ENCODE data around the gene FILIP1L. TPM values are rescaled to one million over a fixed set of nuclear protein-coding genes. Genes with fewer than 3 reads are reported as not detected.

FILIP1L gene
- total RNA-seq, 1 experiment from 2014 or later, result 0.07 TPM

DNA sequence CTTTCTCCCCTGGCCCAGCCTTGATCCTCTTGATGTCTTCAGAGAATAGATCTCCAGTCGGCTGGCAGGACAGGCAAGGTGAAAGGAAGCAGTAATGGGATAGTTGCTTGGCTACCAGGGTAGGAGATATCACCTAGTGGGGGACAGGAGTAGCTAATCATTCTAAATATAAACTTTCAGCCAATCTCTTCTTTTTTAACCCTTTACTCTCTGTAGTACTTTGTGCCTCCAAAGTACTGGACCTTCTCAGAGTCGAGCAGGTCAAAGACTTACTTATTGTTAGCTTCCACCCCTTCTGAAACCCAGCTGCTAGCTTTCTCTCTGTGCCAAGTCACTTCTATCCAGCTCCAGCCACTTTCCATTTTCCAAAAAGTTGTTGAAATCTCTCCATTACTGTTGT lies 43.4 kb upstream of the FILIP1L start:
- H3K23ac ChIP-seq (ENCODE audit: insufficient read length, low read depth, low read length), result no peak overlapping the region
- TF ChIP-seq, protein P1, sequence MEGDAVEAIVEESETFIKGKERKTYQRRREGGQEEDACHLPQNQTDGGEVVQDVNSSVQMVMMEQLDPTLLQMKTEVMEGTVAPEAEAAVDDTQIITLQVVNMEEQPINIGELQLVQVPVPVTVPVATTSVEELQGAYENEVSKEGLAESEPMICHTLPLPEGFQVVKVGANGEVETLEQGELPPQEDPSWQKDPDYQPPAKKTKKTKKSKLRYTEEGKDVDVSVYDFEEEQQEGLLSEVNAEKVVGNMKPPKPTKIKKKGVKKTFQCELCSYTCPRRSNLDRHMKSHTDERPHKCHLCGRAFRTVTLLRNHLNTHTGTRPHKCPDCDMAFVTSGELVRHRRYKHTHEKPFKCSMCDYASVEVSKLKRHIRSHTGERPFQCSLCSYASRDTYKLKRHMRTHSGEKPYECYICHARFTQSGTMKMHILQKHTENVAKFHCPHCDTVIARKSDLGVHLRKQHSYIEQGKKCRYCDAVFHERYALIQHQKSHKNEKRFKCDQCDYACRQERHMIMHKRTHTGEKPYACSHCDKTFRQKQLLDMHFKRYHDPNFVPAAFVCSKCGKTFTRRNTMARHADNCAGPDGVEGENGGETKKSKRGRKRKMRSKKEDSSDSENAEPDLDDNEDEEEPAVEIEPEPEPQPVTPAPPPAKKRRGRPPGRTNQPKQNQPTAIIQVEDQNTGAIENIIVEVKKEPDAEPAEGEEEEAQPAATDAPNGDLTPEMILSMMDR (conservative IDR thresholded peaks at IDR 0.05), result no peak
- H3K79me1 ChIP-seq (ENCODE audit: insufficient read depth, low read depth, low read length, poor library complexity, severe bottlenecking), result no peaks in the 10 kb centered on the region
- H3K4me1 Mint-ChIP-seq, result no peaks in the 10 kb centered on the region
- H3K4me1 ChIP-seq (ENCODE audit: insufficient read depth, low read length), result no peaks in the 10 kb centered on the region
- no peak overlapping the region for H4K91ac ChIP-seq (ENCODE audit: insufficient read length, low read depth, low read length)
- no peak overlapping the region for H2BK15ac ChIP-seq (ENCODE audit: low read depth, low read length)
- no peak overlapping the region for H3K27ac ChIP-seq (ENCODE audit: insufficient read length, low read depth, low read length)
- H3K36me3 Mint-ChIP-seq (ENCODE audit: insufficient read depth in 1 of 3, low read depth in 3 of 3), result peaks cover 16 to 19% (median 19%) of the 10 kb centered on the region in 3 experiments
- no peaks in the 10 kb centered on the region for H3K9me3 ChIP-seq (ENCODE audit: control insufficient read depth, low read depth, low read length)
- peak overlapping the region in 1 of 3 experiments; percentile 81; a peak in 1 of 7 replicates for H3K27ac Mint-ChIP-seq
- no peak overlapping the region for H2BK12ac ChIP-seq (ENCODE audit: insufficient read length, low read depth, low read length)
- H3T11ph ChIP-seq (ENCODE audit: low read length), result no peak overlapping the region
- H3K27me3 Mint-ChIP-seq (ENCODE audit: low read depth), result no peaks in the 10 kb centered on the region
- peaks cover 16% of the 10 kb centered on the region in 2 experiments for H3K9me3 Mint-ChIP-seq
- no peak overlapping the region for H3K56ac ChIP-seq (ENCODE audit: insufficient read length, low read depth, low read length)
- no peak overlapping the region for H3K9ac ChIP-seq (ENCODE audit: extremely low read depth, insufficient read length, low read length)
- no peak overlapping the region for H2BK20ac ChIP-seq (ENCODE audit: low read depth, low read length, poor library complexity, severe bottlenecking)
- H3K4me3 Mint-ChIP-seq, result no peak overlapping the region; a peak in 1 of 5 replicates
- H4K8ac ChIP-seq (replicated peaks; ENCODE audit: insufficient read length, low read depth, low read length), result no peak overlapping the region
- H2BK120ac ChIP-seq (ENCODE audit: low read depth, low read length, poor library complexity, severe bottlenecking), result no peak overlapping the region
- H3K4ac ChIP-seq (ENCODE audit: low read depth, low read length), result no peak overlapping the region
- no peak overlapping the region for H3K4me2 ChIP-seq (ENCODE audit: insufficient read depth, insufficient read length, low read length)
- H4K5ac ChIP-seq (ENCODE audit: insufficient read length, low read depth, low read length), result no peak overlapping the region
- WGBS (ENCODE audit: extremely low coverage, insufficient read length, low lambda C conversion rate), result no CpG with 5 or more reads among the region's 2 CpGs
- no peaks in the 10 kb centered on the region for H3K23me2 ChIP-seq (ENCODE audit: insufficient read length, low read depth, low read length, poor library complexity, severe bottlenecking)
- H2BK5ac ChIP-seq (ENCODE audit: insufficient read length, low read length), result no peak overlapping the region
- H4K20me1 ChIP-seq (ENCODE audit: control insufficient read depth, insufficient read depth, insufficient read length), result no peaks in the 10 kb centered on the region
- no peaks in the 10 kb centered on the region for H3K79me2 ChIP-seq (ENCODE audit: insufficient read depth, low read length)
- H2AK5ac ChIP-seq (ENCODE audit: insufficient read length, low read length), result no peak overlapping the region
- H2AFZ ChIP-seq (ENCODE audit: low read length), result no peak overlapping the region
- no peaks in the 10 kb centered on the region for H3K27me3 ChIP-seq (ENCODE audit: insufficient read depth, low read length)
- H3K14ac ChIP-seq (ENCODE audit: insufficient read depth, low read length), result no peak overlapping the region
- no peak for DNase-seq
- no peak overlapping the region for H3K18ac ChIP-seq (ENCODE audit: insufficient read length, low read depth, low read length)
